HG02973 (cell line): ENCODE results near the gene MICU1.
"Not testable (repeated sequence)": the region's sequence is repeated elsewhere in the genome, so short reads cannot be mapped to it uniquely, and the experiment has no call there.

Experiments
- ATAC-seq: cut with Tn5 transposase; IDR thresholded peaks from one replicate; pipeline ENCODE4 v1.9.1; 2021; ENCODE audit warnings: moderate library complexity; ENCODE audit not compliant: unreplicated experiment

The MICU1 gene

GRCh38 chr10:72563327-72563932, 62.4 kb downstream of the MICU1 start:
- peak; percentile 59 for ATAC-seq

DNA sequence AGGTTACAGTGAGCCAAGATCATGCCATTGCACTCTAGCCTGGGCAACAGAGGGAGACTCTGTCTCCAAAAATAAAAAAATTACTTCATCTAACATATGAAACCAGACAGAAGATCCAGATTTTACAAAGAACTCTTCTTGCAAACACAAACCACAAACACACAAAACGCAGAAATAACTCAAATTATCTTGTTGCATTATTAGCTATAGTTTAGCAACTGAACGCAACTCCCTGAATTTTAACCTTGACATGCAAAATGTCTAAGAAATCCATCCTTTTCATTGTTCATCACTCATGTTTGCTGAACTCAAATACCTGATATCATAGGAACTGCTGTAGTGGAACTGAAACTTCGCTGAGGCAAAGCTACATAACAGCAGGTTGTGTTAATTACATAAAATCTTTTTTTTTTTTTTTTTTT, 64.1 kb downstream of the MICU1 start:
- no peak for ATAC-seq

- ATAC-seq = no peak
Measured at GRCh38 chr10:72557362-72557761, 68.5 kb downstream of the MICU1 start.

DNA sequence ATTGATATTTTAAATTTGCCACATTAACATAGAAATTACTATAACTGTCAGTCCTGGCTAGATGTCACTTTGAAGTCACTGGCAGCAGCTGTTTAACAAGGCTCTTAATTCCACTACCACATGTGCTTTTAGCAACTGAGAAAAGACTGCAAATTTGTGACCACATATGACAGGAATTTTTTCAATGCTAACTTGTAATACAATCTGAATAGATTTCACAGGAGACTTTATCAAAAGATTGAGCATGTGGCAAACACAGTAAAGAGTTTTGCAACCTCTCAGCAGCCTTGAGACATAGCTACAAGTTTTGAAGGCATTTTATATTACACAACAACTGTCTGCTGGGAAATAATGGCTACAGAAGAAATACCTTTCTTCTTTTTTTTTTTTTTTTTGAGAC, 73.0 kb downstream of the MICU1 start:
- no peak for ATAC-seq

DNA sequence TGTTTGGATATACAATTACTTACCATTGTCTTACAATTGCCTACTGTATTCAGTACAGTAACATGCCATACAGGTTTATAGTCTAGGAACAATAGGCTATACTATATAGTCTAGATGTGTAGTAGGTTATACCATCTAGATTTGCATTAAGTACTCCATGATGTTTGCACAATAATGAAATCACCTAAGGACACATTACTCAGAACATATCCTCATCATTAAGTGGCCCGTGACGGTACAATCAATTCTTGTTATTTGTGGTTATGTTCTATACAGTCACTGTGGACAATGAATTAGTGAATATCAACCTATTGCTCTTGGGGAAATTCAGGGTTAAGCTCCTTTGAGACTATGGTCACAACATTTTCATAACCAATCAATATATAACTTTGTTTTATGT, 75.6 kb downstream of the MICU1 start:
- no peak for ATAC-seq

DNA sequence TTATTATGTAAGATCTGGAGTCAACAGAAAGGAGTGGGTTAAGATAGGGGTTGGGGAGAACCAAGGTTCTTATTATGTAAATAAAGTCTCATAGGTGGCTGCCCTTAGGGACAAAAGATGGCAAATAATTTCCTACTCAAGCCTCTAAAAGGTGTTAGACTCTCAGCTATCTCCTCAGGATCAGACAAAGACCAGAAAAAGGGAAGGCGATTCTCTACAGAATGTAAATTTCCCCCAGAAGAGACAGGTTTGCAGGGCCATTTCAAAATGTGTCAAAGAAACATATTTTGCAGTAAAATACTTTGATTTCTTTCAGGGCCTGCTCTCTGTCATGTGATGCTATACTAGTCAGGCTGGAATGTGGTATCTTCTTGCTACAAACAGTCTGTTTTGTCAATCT, 80.3 kb downstream of the MICU1 start:
- no peak for ATAC-seq

- ATAC-seq = not testable (repeated sequence)
Measured at GRCh38 chr10:72543855-72544254, 82.0 kb downstream of the MICU1 start.

- ATAC-seq = no peak
Measured at GRCh38 chr10:72542396-72542815, 83.5 kb downstream of the MICU1 start.

- ATAC-seq = no peak
Measured at GRCh38 chr10:72541337-72541736, 84.5 kb downstream of the MICU1 start.

DNA sequence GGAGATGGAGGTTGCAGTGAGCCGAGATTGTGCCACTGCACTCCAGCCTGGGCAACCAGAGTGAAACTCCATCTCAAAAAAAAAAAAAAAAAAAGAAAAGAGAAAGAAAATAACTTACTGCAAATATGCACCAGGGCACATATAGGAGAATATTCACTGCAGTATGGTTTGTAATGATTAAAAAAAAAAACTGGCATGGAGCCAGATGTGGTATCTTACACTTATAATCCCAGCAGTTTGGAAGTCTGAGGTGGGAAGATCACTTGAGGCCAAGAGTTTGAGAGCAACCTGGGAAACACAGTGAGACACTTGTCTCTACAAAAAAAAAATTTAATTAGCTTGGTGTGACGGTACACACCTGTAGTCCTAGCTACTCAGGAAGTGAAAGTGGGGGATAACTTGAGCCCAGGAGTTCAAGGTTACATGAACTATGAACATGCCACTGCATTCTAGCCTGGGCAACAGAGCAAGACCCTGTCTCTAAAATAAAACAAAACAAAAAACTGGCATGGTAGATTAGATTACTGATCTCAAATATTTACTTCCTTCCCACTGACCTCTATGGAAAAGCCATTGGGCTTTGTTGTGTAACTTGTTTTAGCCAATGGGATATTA, 85.6 kb downstream of the MICU1 start:
- ATAC-seq = no peak

DNA sequence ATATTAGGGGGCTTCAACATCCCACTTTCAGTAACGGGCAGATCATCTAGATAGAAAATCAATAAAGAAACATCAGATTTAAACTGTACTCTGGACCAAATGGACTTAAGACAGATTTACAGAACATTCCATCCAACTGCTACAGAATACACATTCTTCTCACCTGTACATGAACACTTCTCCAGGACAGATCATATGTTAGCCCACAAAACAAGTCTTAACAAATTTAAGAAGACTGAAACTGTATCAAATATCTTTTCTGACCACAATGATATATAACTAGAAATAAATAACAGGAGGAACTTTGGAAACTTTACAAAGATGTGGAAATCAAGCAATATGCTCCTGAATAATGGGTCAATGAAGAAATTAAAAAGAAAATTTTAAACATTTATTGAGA, 86.7 kb downstream of the MICU1 start:
- no peak for ATAC-seq

DNA sequence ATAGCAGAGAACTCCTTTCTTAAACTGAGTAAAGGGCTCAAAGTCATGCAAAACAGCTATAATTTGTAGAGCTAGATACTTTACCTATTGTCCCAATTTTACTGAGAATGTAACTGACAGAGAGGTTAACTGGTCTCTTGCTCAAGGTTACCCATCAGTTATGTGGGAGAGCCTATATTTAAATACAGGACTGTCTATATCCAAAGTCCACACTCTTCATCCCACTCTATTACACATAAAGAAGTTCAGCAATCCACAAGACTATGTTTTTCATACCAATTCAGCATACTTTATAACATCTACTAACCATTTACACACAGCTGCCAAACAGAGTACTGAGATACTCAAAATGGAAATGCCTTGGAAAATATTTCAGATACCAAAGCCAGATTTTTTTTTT, 100.2 kb downstream of the MICU1 start:
- no peak for ATAC-seq

DNA sequence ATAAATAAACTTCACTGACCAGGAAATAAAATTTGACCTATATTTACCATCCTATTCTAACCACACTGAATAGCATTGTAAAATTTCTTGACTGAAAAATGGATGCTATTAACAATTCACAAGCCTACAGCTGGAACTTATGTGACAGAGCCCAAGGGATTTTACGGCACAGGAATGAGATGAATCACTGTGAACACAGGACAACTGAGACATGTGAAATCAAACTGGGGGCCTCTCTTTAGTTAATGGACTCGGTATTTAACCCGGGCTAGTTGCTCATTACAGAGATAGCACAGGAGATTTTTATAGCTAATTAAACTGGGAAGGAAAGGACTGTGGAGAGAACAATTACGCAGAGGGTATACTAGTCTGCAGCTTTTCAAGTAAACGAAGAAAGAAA, 100.6 kb downstream of the MICU1 start:
- ATAC-seq = no peak

DNA sequence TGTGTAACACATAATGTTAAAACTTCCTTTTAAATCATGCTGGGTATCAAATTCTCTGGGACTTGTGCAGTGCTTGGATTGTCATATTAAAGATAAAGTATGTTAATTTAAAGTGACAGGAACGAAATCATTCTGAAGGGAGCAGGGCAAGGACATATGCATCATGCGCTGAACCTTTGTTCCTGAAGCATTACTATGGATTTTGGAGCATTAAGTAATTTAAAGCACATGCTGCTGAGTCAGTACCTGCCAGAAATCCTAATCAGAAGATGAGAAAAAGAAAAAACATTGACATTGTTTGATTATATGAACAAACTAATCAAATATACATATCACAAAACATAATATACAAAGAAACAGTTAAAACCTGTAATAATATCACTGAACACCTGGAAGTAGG, 101.4 kb downstream of the MICU1 start:
- no peak for ATAC-seq

- ATAC-seq = no peak
Measured at GRCh38 chr10:72523932-72524396, 101.9 kb downstream of the MICU1 start.

- ATAC-seq = no peak
Measured at GRCh38 chr10:72523062-72523461, 102.8 kb downstream of the MICU1 start.

DNA sequence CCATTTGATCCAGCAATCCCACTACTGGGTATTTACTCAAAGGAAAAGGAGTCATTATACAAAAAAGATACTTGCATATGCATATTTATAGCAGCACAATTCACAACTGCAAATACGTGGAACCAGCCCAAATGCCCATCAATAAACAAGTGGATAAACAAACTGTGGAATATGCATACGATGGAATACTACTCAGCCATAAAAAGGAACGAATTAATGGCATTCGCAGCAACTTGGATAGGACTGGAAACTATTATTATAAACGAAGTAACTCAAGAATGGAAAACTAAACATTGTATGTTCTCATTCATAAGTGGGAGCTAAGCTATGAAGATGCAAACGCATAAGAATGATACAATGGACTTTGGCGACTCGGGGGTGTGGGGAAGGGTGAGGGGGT, 108.6 kb downstream of the MICU1 start:
- ATAC-seq = no peak

DNA sequence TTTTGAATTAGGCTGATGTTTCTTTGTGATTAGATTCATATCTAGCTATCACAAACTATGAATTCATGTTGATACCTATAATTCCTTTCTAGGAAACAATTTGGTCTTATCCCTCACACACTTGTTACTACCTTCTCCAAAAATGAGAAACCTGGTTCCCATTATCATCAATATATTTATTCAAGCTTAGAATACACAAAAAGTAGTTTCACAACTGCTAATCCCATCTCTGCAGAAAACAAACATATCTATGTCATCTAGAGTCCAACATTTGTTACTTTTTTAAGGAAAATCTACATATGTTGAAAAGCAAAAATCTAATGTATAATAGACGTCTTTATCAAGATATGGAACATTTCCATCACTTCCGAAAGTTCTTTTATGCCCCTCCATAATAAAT, 110.4 kb downstream of the MICU1 start:
- ATAC-seq = no peak

- no peak for ATAC-seq
Measured at GRCh38 chr10:72513910-72514309, 112.0 kb downstream of the MICU1 start.

- no peak for ATAC-seq
Measured at GRCh38 chr10:72511459-72511858, 114.4 kb downstream of the MICU1 start.

- ATAC-seq = no peak
Measured at GRCh38 chr10:72509941-72510340, 115.9 kb downstream of the MICU1 start.

GRCh38 chr10:72509206-72509799, 116.6 kb downstream of the MICU1 start:
- no peak for ATAC-seq

DNA sequence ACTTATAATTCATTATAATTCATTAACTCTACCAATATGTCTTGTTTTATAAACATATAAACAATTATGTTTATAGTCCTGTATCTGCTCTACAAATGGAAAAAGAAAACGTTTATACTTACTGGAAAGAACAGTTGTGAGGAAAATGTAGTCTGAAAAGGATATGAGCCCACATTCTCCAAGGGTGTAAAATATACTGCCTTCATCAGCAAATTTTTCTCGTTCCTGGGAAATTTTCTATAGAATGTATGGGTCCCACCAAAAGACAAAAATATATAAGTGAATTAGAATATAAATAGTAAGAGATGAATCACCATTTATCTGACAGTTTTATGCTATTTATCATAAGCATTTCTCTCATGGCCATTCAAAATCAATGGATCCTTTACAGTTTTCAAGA, 117.8 kb downstream of the MICU1 start:
- ATAC-seq = no peak
